T-cell (primary cell): ENCODE data around the gene ACTN1. TPM values are rescaled to one million over a fixed set of nuclear protein-coding genes. Genes with fewer than 3 reads are reported as not detected.

ENCODE experiments used
- ATAC-seq, 4 experiments: fragments of 200-7000 bp in 3 of 4; fragments of 150-1000 bp in 1 of 4; cut with Tn5 transposase; replicated peaks in 1 of 4; 1 replicate in 3 of 4; 2 replicates in 1 of 4; pipeline ENCODE4 v1.10.0; 2021; ENCODE audit warnings: moderate library complexity in 3 of 4, mild to moderate bottlenecking in 2 of 4, moderate number of reproducible peaks in 1 of 4
- CTCF ChIA-PET, 2 donors: fragments of 300-600 bp; sonication (Branson Sonifier 250); formaldehyde crosslinking; loops; one replicate each; lab custom pipeline; 2022; ENCODE audit warnings: antibody characterized with exemption in 2 of 2; lab: Charles Lee
- POLR2A ChIA-PET, 2 donors: fragments of 300-600 bp; sonication (Branson Sonifier 250); formaldehyde crosslinking; loops; one replicate each; lab custom pipeline; 2022; ENCODE audit warnings: antibody characterized with exemption in 2 of 2; lab: Charles Lee
- DNase-seq, 35 experiments: peaks; one replicate each; pipeline versions ENCODE4 v3.0.0 to v3.0.0-alpha.2; 2013 to 2023
- H3K27ac ChIP-seq: one replicate; pipeline ENCODE4 v1.5.1; 2013; ENCODE audit warnings: low read length
- H3K27me3 ChIP-seq, 2 experiments: replicated peaks in 1 of 2; 1 replicate in 1 of 2; 2 replicates in 1 of 2; pipeline versions ENCODE4 v1.6.1 to v1.7.0; 2013; ENCODE audit warnings: low read length in 1 of 2, mixed read lengths in 1 of 2; ENCODE audit not compliant: control insufficient read depth in 2 of 2, insufficient read depth in 2 of 2; ENCODE audit errors: extremely low read depth in 1 of 2
- H3K36me3 ChIP-seq, 2 donors: 1 replicate in 1 of 2; 2 replicates in 1 of 2; pipeline versions ENCODE4 v1.6.1 to v1.7.0; 2013; ENCODE audit warnings: low read length in 1 of 2; ENCODE audit not compliant: control insufficient read depth in 2 of 2, insufficient read depth in 1 of 2; ENCODE audit errors: extremely low read depth in 1 of 2
- H3K4me1 ChIP-seq, 2 experiments: 1 replicate in 1 of 2; 2 replicates in 1 of 2; pipeline versions ENCODE4 v1.6.1 to v1.7.0; 2013; ENCODE audit warnings: low read length in 2 of 2, mixed read lengths in 1 of 2; ENCODE audit not compliant: insufficient read depth in 2 of 2, control insufficient read depth in 1 of 2; ENCODE audit errors: extremely low read depth in 1 of 2
- H3K4me3 ChIP-seq, 2 donors: 1 replicate in 1 of 2; 2 replicates in 1 of 2; pipeline versions ENCODE4 v1.5.1 to v1.7.0; 2013; ENCODE audit warnings: mild to moderate bottlenecking in 2 of 2, low read length in 1 of 2, moderate library complexity in 1 of 2; ENCODE audit not compliant: control insufficient read depth in 1 of 2; ENCODE audit errors: extremely low read depth in 1 of 2
- H3K9me3 ChIP-seq: 2 replicates; pipeline ENCODE4 v1.7.0; 2013
- H3K27ac Mint-ChIP-seq, 2 donors: one replicate each; pipeline ENCODE4 v1.8.0; 2020 to 2021; ENCODE audit warnings: mild to moderate bottlenecking in 2 of 2, mixed read lengths in 2 of 2
- H3K27me3 Mint-ChIP-seq, 2 donors: one replicate each; pipeline ENCODE4 v1.8.0; 2021 to 2022; ENCODE audit warnings: mixed read lengths in 2 of 2
- H3K36me3 Mint-ChIP-seq: one replicate; pipeline ENCODE4 v1.8.0; 2021; ENCODE audit warnings: mixed read lengths
- H3K4me1 Mint-ChIP-seq, 3 donors: one replicate each; pipeline ENCODE4 v1.8.0; 2020 to 2022; ENCODE audit warnings: mixed read lengths in 3 of 3, mild to moderate bottlenecking in 1 of 3
- H3K4me3 Mint-ChIP-seq, 3 donors: one replicate each; pipeline ENCODE4 v1.8.0; 2020 to 2022; ENCODE audit warnings: mild to moderate bottlenecking in 3 of 3, mixed read lengths in 3 of 3, moderate library complexity in 3 of 3
- H3K9me3 Mint-ChIP-seq, 3 donors: one replicate each; pipeline ENCODE4 v1.8.0; 2020 to 2022; ENCODE audit warnings: mixed read lengths in 3 of 3
- WGBS: methylation state at CpG from one replicate; pipeline ENCODE4 v1.1.5; 2013; ENCODE audit warnings: missing lambda C conversion rate; ENCODE audit not compliant: insufficient coverage; 5-methylcytosine and 5-hydroxymethylcytosine counted together
- total RNA-seq, 35 experiments: library from RNA in 6 of 35; stranded (reverse) in 6 of 35; fragments of 120-200 nt in 1 of 35; gene quantifications; one replicate each; pipeline versions ENCODE4 v1.2.1 to v1.2.4 and lab custom pipeline; 2013 to 2026

The ACTN1 gene
- total RNA-seq, 5 donors from 2014 or later (not counting 1 experiment from before 2014, with no cell fraction given): 84.8 to 219 (median 122) TPM

GRCh38 chr14:69013943-69014782 is 35.1 kb upstream of the ACTN1 start:
- ATAC-seq (no peak), DNase-seq (peak in 8 of 35 experiments; percentile 1 to 32 (median 4))
- POLR2A ChIA-PET: interaction anchor here in 1 of 2 donors (0.5 kb wide), 1 partner anchor 179 kb away, joined by 8 read pairs; no protein-coding TSS in a partner anchor
- H3K27me3 Mint-ChIP-seq: no peaks in the 10 kb centered on the region
- 75% methylated on average over 8 of the region's 12 CpGs for WGBS
- peaks cover 6 to 9% (median 6%) of the 10 kb centered on the region in 3 donors for H3K4me1 Mint-ChIP-seq
- no peaks in the 10 kb centered on the region for H3K9me3 Mint-ChIP-seq
- CTCF ChIA-PET: no interaction called here
- no peaks in the 10 kb centered on the region for H3K27me3 ChIP-seq
- H3K4me3 Mint-ChIP-seq: no peak overlapping the region
- no peak overlapping the region for H3K27ac Mint-ChIP-seq
- no peaks in the 10 kb centered on the region for H3K36me3 ChIP-seq
- no peak overlapping the region for H3K27ac ChIP-seq
- no peaks in the 10 kb centered on the region for H3K36me3 Mint-ChIP-seq
- no peak overlapping the region for H3K4me3 ChIP-seq
- no peaks in the 10 kb centered on the region for H3K9me3 ChIP-seq
- H3K4me1 ChIP-seq: no peaks in the 10 kb centered on the region

GRCh38 chr14:69012256-69012953 is 33.3 kb upstream of the ACTN1 start:
- WGBS: no CpG with 5 or more reads among the region's 5 CpGs
- H3K4me1 Mint-ChIP-seq: peaks cover 6 to 9% (median 6%) of the 10 kb centered on the region in 3 donors
- no peaks in the 10 kb centered on the region for H3K36me3 Mint-ChIP-seq
- ChIA-PET CTCF (interaction anchor here in 1 of 2 donors (0.7 kb wide), 1 partner anchor 29 kb away, joined by 3 read pairs; no protein-coding TSS in a partner anchor), POLR2A (interaction anchor here in 1 of 2 donors (0.6 kb wide), 1 partner anchor 358 kb away, joined by 4 read pairs; no protein-coding TSS in a partner anchor)
- no peak overlapping the region for H3K4me3 Mint-ChIP-seq
- Histone ChIP-seq H3K9me3 (no peaks in the 10 kb centered on the region), H3K4me3 (no peak overlapping the region), H3K36me3 (no peaks in the 10 kb centered on the region), H3K27me3 (no peaks in the 10 kb centered on the region), H3K4me1 (no peaks in the 10 kb centered on the region), H3K27ac (no peak overlapping the region)
- H3K27ac Mint-ChIP-seq: no peak overlapping the region
- ATAC-seq: no peak
- no peaks in the 10 kb centered on the region for H3K9me3 Mint-ChIP-seq
- DNase-seq: no peak
- H3K27me3 Mint-ChIP-seq: no peaks in the 10 kb centered on the region

GRCh38 chr14:69010648-69011047 is 31.5 kb upstream of the ACTN1 start:
- CTCF ChIA-PET: no interaction called here
- H3K4me3 Mint-ChIP-seq: no peak overlapping the region
- ATAC-seq: peak in 3 of 4 experiments; percentile 56 to 84 (median 79)

GRCh38 chr14:69008421-69008884 is 29.4 kb upstream of the ACTN1 start:
- WGBS: 83% methylated on average over 1 of the region's 1 CpG
- CTCF ChIA-PET: interaction anchor here in 1 of 2 donors (0.6 kb wide), 1 partner anchor 98 kb away, joined by 3 read pairs; no protein-coding TSS in a partner anchor
- DNase-seq: peak in 1 of 35 experiments; percentile 9

More at GRCh38 chr14:69010648-69011047, 31.5 kb upstream of the ACTN1 start:
- Mint-ChIP-seq H3K4me1 (peaks cover 6 to 9% (median 6%) of the 10 kb centered on the region in 3 donors), H3K36me3 (no peaks in the 10 kb centered on the region), H3K27me3 (no peaks in the 10 kb centered on the region), H3K27ac (peak overlapping the region in 1 of 2 donors; percentile 61), H3K9me3 (no peaks in the 10 kb centered on the region)
- Histone ChIP-seq H3K36me3 (no peaks in the 10 kb centered on the region), H3K27me3 (peaks cover 0 to 3% of the 10 kb centered on the region in 2 experiments), H3K9me3 (no peaks in the 10 kb centered on the region), H3K27ac (no peak overlapping the region), H3K4me3 (no peak overlapping the region), H3K4me1 (no peaks in the 10 kb centered on the region)
- no CpG with 5 or more reads among the region's 1 CpG for WGBS
- POLR2A ChIA-PET: no interaction called here
- peak in 2 of 35 experiments; percentile 18 to 21 for DNase-seq

GRCh38 chr14:69006346-69006745 is 27.2 kb upstream of the ACTN1 start:
- H3K4me1 ChIP-seq: no peaks in the 10 kb centered on the region

More at GRCh38 chr14:69008421-69008884, 29.4 kb upstream of the ACTN1 start:
- Mint-ChIP-seq H3K27ac (no peak overlapping the region), H3K9me3 (no peaks in the 10 kb centered on the region), H3K36me3 (no peaks in the 10 kb centered on the region), H3K4me3 (no peak overlapping the region), H3K4me1 (peaks cover under 1 to 9% (median 6%) of the 10 kb centered on the region in 3 donors), H3K27me3 (peaks cover 0 to 3% of the 10 kb centered on the region in 2 donors)
- Histone ChIP-seq H3K4me3 (no peak overlapping the region), H3K27ac (no peak overlapping the region), H3K4me1 (no peaks in the 10 kb centered on the region), H3K9me3 (no peaks in the 10 kb centered on the region), H3K36me3 (no peaks in the 10 kb centered on the region), H3K27me3 (peaks cover 0 to 11% of the 10 kb centered on the region in 2 experiments)
- ATAC-seq: no peak
- POLR2A ChIA-PET: interaction anchor here in 1 of 2 donors (0.6 kb wide), 1 partner anchor 30 kb away, joined by 4 read pairs; no protein-coding TSS in a partner anchor

More at GRCh38 chr14:69006346-69006745, 27.2 kb upstream of the ACTN1 start:
- CTCF ChIA-PET: no interaction called here
- H3K4me3 ChIP-seq: no peak overlapping the region
- no peak overlapping the region for H3K27ac ChIP-seq
- H3K4me3 Mint-ChIP-seq: no peak overlapping the region
- no peaks in the 10 kb centered on the region for H3K36me3 ChIP-seq
- no peaks in the 10 kb centered on the region for H3K9me3 Mint-ChIP-seq
- H3K27me3 ChIP-seq: peaks cover 0 to 15% of the 10 kb centered on the region in 2 experiments
- no peak for ATAC-seq
- H3K9me3 ChIP-seq: no peaks in the 10 kb centered on the region
- peaks cover 0 to 9% (median 6%) of the 10 kb centered on the region in 3 donors for H3K4me1 Mint-ChIP-seq
- no peak overlapping the region for H3K27ac Mint-ChIP-seq
- H3K36me3 Mint-ChIP-seq: no peaks in the 10 kb centered on the region
- peaks cover 0 to 3% of the 10 kb centered on the region in 2 donors for H3K27me3 Mint-ChIP-seq
- POLR2A ChIA-PET: no interaction called here
- WGBS: 79% methylated on average over 2 of the region's 5 CpGs
- DNase-seq: no peak
